PC-9 (cell line): ENCODE results near the gene GALE. TPM values are rescaled to one million over a fixed set of nuclear protein-coding genes. Genes with fewer than 3 reads are reported as not detected.

Experiments used
- BruUV-seq: library from RNA; stranded (reverse); fragments of 400-500 nt; replicated peaks from 2 replicates; lab custom pipeline; 2021; lab: Mats Ljungman, UMichigan
- CTCF ChIA-PET: fragments of 300-600 bp; sonication (Branson Sonifier 250); formaldehyde crosslinking; loops from one replicate; lab custom pipeline; 2022; ENCODE audit warnings: antibody characterized with exemption; lab: Charles Lee
- POLR2A ChIA-PET: fragments of 300-600 bp; sonication (Branson Sonifier 250); formaldehyde crosslinking; loops from one replicate; lab custom pipeline; 2022; ENCODE audit warnings: antibody characterized with exemption; ENCODE audit not compliant: unreplicated experiment; lab: Charles Lee
- DNase-seq, 2 experiments: peaks; one replicate each; pipeline versions ENCODE4 v3.0.0 to v3.0.0-alpha.2; 2015 to 2022; ENCODE audit warnings: mixed read lengths in 1 of 2
- H2AFZ ChIP-seq: fragments of 200-600 bp; sonication (generic); 2 replicates; pipeline ENCODE4 v1.8.1; 2017; ENCODE audit warnings: antibody characterized with exemption
- H3F3A ChIP-seq: fragments of 200-600 bp; sonication (generic); 2 replicates; pipeline ENCODE4 v1.8.1; 2017; ENCODE audit warnings: antibody characterized with exemption, mild to moderate bottlenecking, low read depth; ENCODE audit not compliant: insufficient read depth
- H3K27ac ChIP-seq: fragments of 200-600 bp; sonication (generic); 2 replicates; pipeline ENCODE4 v1.6.1; 2016; ENCODE audit warnings: mixed run types
- H3K27me3 ChIP-seq: fragments of 200-600 bp; sonication (generic); 2 replicates; pipeline ENCODE4 v1.6.1; 2016; ENCODE audit warnings: low read depth, mixed run types; ENCODE audit not compliant: insufficient read depth
- H3K36me3 ChIP-seq: fragments of 200-600 bp; sonication (generic); 2 replicates; pipeline ENCODE4 v1.6.1; 2016; ENCODE audit warnings: low read depth, mixed run types
- H3K4me1 ChIP-seq: fragments of 200-600 bp; sonication (generic); replicated peaks from 2 replicates; pipeline ENCODE4 v1.6.1; 2016; ENCODE audit warnings: mixed run types; ENCODE audit not compliant: insufficient read depth
- H3K4me2 ChIP-seq: fragments of 200-600 bp; sonication (generic); 2 replicates; pipeline ENCODE4 v1.6.1; 2017; ENCODE audit warnings: mixed run types
- H3K4me3 ChIP-seq: fragments of 200-600 bp; sonication (generic); 2 replicates; pipeline ENCODE4 v1.6.1; 2016; ENCODE audit warnings: mixed run types
- H3K79me2 ChIP-seq: fragments of 200-600 bp; sonication (generic); 2 replicates; pipeline ENCODE4 v1.6.1; 2017; ENCODE audit warnings: low read depth, mixed run types
- H3K9me2 ChIP-seq: fragments of 200-600 bp; sonication (generic); 2 replicates; pipeline ENCODE4 v1.8.1; 2017; ENCODE audit warnings: mild to moderate bottlenecking; ENCODE audit not compliant: insufficient read depth
- H3K9me3 ChIP-seq: fragments of 200-600 bp; sonication (generic); 2 replicates; pipeline ENCODE4 v1.8.1; 2016; ENCODE audit warnings: low read depth; ENCODE audit not compliant: insufficient read depth
- H4K20me1 ChIP-seq: fragments of 200-600 bp; sonication (generic); 2 replicates; pipeline ENCODE4 v1.8.1; 2017; ENCODE audit not compliant: insufficient read depth
- EZH2 ChIP-seq: fragments of 200-600 bp; sonication (generic); IDR thresholded peaks from 2 replicates; pipeline ENCODE4 v1.8.0; 2017; ENCODE audit warnings: antibody characterized with exemption, low read depth
- intact Hi-C: fragments of 100-400 bp; cut with micrococcal nuclease; formaldehyde crosslinking; loops from one replicate; pipeline ENCODE4 v1.10.0; 2022; ENCODE audit not compliant: unreplicated experiment
- total RNA-seq: library from RNA; stranded (reverse); gene quantifications from 2 replicates; pipeline ENCODE4 v1.2.3, GENCODE V29; 2021
- TF ChIP-seq, protein P1 (sequence below): fragments of 200-600 bp; sonication (generic); conservative IDR thresholded peaks from 2 replicates; pipeline ENCODE4 v1.6.1; 2017; ENCODE audit warnings: mixed run types, antibody characterized with exemption, mild to moderate bottlenecking, moderate library complexity

Gene GALE
- total RNA-seq, 1 experiment from 2014 or later: 40.5 TPM

DNA sequence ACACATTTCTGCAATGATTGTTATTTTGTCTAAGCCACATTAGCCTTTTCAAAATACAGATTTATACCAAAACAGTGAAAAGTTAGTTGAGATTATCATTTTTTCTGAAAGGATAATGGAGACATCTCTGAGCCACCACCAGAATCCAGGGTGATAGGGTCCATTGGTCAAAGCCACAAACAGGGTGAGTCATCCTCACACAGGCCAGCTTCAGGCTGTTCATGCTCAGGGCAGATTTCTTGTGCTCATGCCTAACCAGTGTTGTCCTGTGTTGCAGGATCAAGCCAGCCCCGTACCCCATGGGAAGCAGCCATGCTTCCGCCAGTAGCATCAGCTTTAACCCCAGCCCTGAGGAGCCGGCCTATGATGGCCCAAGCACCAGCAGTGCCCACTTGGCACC is 43.9 kb downstream of the GALE start:
- H3K4me3 ChIP-seq: no peak overlapping the region
- ChIA-PET POLR2A (no interaction called here), CTCF (no interaction called here)
- 0 out of 2 replicates have a peak, but pooled peaks cover 3% of the 10 kb centered on the region for H3K79me2 ChIP-seq
- H2AFZ ChIP-seq: no peak overlapping the region
- no peak overlapping the region for H3K27ac ChIP-seq
- no peak for TF ChIP-seq EZH2
- TF ChIP-seq, protein P1, sequence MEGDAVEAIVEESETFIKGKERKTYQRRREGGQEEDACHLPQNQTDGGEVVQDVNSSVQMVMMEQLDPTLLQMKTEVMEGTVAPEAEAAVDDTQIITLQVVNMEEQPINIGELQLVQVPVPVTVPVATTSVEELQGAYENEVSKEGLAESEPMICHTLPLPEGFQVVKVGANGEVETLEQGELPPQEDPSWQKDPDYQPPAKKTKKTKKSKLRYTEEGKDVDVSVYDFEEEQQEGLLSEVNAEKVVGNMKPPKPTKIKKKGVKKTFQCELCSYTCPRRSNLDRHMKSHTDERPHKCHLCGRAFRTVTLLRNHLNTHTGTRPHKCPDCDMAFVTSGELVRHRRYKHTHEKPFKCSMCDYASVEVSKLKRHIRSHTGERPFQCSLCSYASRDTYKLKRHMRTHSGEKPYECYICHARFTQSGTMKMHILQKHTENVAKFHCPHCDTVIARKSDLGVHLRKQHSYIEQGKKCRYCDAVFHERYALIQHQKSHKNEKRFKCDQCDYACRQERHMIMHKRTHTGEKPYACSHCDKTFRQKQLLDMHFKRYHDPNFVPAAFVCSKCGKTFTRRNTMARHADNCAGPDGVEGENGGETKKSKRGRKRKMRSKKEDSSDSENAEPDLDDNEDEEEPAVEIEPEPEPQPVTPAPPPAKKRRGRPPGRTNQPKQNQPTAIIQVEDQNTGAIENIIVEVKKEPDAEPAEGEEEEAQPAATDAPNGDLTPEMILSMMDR: no peak
- BruUV-seq: no TSS peak
- DNase-seq: no peak
- peaks cover 14% of the 10 kb centered on the region; the same call in 1 of the 2 replicates for H3K36me3 ChIP-seq
- H3K27me3 ChIP-seq: no peaks in the 10 kb centered on the region
- no peaks in the 10 kb centered on the region for H3K4me1 ChIP-seq
- no peaks in the 10 kb centered on the region for H4K20me1 ChIP-seq
- intact Hi-C loops: no loop called here
- no peak overlapping the region for H3K4me2 ChIP-seq
- H3F3A ChIP-seq: 0 out of 2 replicates have a peak, but pooled peaks cover 4% of the 10 kb centered on the region
- H3K9me2 ChIP-seq: no peaks in the 10 kb centered on the region
- H3K9me3 ChIP-seq: no peaks in the 10 kb centered on the region

DNA sequence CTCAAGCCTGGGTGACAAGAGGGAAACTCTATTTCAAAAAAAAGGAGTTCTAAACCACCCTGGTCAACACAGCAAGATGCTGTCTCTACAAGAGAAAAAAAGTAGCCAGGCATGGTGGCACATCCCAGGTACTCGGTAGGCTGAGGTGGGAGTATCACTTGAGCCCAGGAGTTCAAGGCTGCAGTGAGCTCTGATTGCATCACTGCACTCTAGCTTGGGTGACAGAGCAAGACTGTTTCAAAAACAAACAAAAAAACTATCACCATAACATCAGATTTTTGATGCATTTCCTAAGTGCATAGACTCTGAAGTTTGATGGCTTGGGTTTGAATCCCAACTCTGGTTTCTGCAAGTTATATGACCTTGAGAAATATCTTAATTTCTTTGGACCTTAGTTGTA is 47.6 kb downstream of the GALE start:
- CTCF ChIA-PET: no interaction called here
- Histone ChIP-seq H3K4me2 (no peak overlapping the region), H3K27ac (no peak overlapping the region), H4K20me1 (peaks cover 3% of the 10 kb centered on the region; the same call in 1 of the 2 replicates), H3K4me3 (no peak overlapping the region), H2AFZ (no peak overlapping the region), H3K9me3 (no peaks in the 10 kb centered on the region), H3K4me1 (no peaks in the 10 kb centered on the region), H3K79me2 (peaks cover 16% of the 10 kb centered on the region), H3K27me3 (no peaks in the 10 kb centered on the region), H3K36me3 (peaks cover 14% of the 10 kb centered on the region; the same call in 1 of the 2 replicates), H3K9me2 (no peaks in the 10 kb centered on the region), H3F3A (peaks cover 13% of the 10 kb centered on the region; the same call in 1 of the 2 replicates)
- POLR2A ChIA-PET: no interaction called here
- DNase-seq: no peak
- intact Hi-C loops: no loop called here
- no TSS peak for BruUV-seq
- no peak for TF ChIP-seq EZH2
- TF ChIP-seq, protein P1: no peak

DNA sequence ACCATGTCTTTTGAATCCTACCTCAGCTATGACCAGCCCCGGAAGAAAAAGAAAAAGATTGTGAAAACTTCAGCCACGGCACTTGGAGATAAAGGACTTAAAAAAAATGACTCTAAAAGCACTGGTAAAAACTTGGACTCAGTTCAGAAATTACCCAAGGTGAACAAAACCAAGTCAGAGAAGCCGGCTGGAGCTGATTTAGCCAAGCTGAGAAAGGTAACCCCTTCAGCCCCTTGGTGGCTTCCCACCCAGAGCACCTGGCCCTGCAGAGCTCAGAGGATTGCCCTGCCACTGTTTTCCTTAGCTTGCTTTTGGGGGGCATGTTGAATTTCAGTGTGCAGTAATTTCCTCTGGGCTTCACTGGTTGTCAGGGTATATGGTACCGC is 48.7 kb downstream of the GALE start:
- Histone ChIP-seq H3K36me3 (peaks cover 14% of the 10 kb centered on the region; the same call in 1 of the 2 replicates), H3K9me2 (no peaks in the 10 kb centered on the region), H3K9me3 (no peaks in the 10 kb centered on the region), H3K79me2 (peaks cover 27% of the 10 kb centered on the region), H3K4me3 (no peak overlapping the region), H3K4me2 (no peak overlapping the region), H3K27me3 (no peaks in the 10 kb centered on the region), H4K20me1 (peaks cover 3% of the 10 kb centered on the region), H3K27ac (no peak overlapping the region), H3K4me1 (no peaks in the 10 kb centered on the region), H2AFZ (no peak overlapping the region), H3F3A (peaks cover 13% of the 10 kb centered on the region; the same call in 1 of the 2 replicates)
- BruUV-seq: no TSS peak
- no peak for DNase-seq
- CTCF ChIA-PET: no interaction called here
- no peak for TF ChIP-seq EZH2
- TF ChIP-seq, protein P1: no peak
- POLR2A ChIA-PET: no interaction called here
- intact Hi-C loops: loop anchor here (1.0 kb wide), 1 partner anchor 208 kb away; no protein-coding TSS in a partner anchor
